Chondrocyte (in vitro differentiated cells): Measurements from ENCODE around the gene SDK2. TPM values are rescaled to one million over a fixed set of nuclear protein-coding genes. Genes with fewer than 3 reads are reported as not detected.
"Not testable (repeated sequence)": the region's sequence is repeated elsewhere in the genome, so short reads cannot be mapped to it uniquely, and the experiment has no call there.

ENCODE experiments used
- DNase-seq: peaks from one replicate; pipeline ENCODE4 v3.0.0; 2021; ENCODE audit warnings: mixed read lengths, low spot score
- H3K27ac Mint-ChIP-seq: one replicate; pipeline ENCODE4 v1.8.0; 2021; ENCODE audit warnings: mild to moderate bottlenecking, moderate library complexity, mixed read lengths; ENCODE audit not compliant: unreplicated experiment
- H3K27me3 Mint-ChIP-seq: 2 replicates; pipeline ENCODE4 v1.8.0; 2021; ENCODE audit warnings: low read depth, mixed read lengths
- H3K36me3 Mint-ChIP-seq: 2 replicates; pipeline ENCODE4 v1.8.0; 2021; ENCODE audit warnings: low read depth, mixed read lengths
- H3K4me1 Mint-ChIP-seq: 2 replicates; pipeline ENCODE4 v1.8.0; 2021; ENCODE audit warnings: low read depth, mild to moderate bottlenecking, mixed read lengths
- H3K4me3 Mint-ChIP-seq: one replicate; pipeline ENCODE4 v1.8.0; 2021; ENCODE audit warnings: mild to moderate bottlenecking, moderate library complexity, mixed read lengths; ENCODE audit not compliant: unreplicated experiment
- H3K9me3 Mint-ChIP-seq: 2 replicates; pipeline ENCODE4 v1.8.0; 2021; ENCODE audit warnings: low read depth, mixed read lengths
- total RNA-seq: library from RNA; stranded (reverse); gene quantifications from 3 replicates; pipeline ENCODE4 v1.2.1, GENCODE V29; 2021
- TF ChIP-seq, protein P1 (sequence below): fragments of 200-600 bp; sonication (generic); IDR thresholded peaks from 2 replicates; pipeline ENCODE4 v1.5.0; 2021; ENCODE audit warnings: antibody characterized with exemption, mild to moderate bottlenecking, moderate library complexity

The SDK2 gene
- total RNA-seq, 1 donor from 2014 or later, result 15.8 TPM

- no peak overlapping the region for H3K4me3 Mint-ChIP-seq
- peaks cover 14% of the 10 kb centered on the region for H3K4me1 Mint-ChIP-seq
- TF ChIP-seq, protein P1, sequence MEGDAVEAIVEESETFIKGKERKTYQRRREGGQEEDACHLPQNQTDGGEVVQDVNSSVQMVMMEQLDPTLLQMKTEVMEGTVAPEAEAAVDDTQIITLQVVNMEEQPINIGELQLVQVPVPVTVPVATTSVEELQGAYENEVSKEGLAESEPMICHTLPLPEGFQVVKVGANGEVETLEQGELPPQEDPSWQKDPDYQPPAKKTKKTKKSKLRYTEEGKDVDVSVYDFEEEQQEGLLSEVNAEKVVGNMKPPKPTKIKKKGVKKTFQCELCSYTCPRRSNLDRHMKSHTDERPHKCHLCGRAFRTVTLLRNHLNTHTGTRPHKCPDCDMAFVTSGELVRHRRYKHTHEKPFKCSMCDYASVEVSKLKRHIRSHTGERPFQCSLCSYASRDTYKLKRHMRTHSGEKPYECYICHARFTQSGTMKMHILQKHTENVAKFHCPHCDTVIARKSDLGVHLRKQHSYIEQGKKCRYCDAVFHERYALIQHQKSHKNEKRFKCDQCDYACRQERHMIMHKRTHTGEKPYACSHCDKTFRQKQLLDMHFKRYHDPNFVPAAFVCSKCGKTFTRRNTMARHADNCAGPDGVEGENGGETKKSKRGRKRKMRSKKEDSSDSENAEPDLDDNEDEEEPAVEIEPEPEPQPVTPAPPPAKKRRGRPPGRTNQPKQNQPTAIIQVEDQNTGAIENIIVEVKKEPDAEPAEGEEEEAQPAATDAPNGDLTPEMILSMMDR, result no peak
- H3K27ac Mint-ChIP-seq, result no peak overlapping the region
- peaks cover 4% of the 10 kb centered on the region for H3K36me3 Mint-ChIP-seq
- H3K27me3 Mint-ChIP-seq, result no peaks in the 10 kb centered on the region
- H3K9me3 Mint-ChIP-seq, result no peaks in the 10 kb centered on the region
- DNase-seq, result no peak
These were observed 308.4 kb downstream of the SDK2 start for GRCh38 chr17:73335591-73336407.

DNA sequence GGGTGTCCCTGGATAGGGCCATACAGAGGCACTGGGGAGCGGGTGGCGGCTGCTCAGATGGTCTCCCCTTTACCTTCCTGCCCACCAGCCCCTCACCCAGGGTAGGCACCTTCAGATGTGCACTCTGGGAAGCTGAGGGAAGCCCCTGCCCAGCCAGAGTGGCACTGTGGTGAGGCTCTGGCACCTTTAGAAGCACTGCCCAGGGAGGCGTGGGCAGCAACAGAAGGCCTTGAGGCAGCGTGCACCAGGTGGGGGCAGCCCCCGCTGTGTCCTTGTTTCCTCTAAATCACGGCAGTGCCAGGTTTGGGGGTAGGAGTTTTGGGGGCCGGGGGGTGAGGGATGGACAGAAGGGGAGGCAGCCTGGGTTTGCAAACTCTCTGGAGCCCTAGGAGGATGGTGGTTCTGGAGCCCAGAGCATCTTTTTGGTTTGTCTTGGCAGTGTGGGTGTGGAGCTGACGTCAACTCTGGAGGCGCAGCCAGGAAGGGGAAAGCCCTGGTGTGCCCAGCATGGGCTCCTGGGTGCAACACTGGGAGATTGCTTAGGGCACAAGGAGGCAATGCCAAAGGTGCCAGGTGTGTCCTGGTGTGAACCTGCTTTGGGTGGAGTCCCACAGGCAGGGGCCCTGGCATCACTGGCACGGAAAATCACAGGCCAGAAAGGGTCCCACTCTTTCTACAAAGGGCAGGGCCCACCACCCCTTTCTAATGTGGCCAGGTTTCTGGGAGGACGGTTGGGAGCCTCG is 309.3 kb downstream of the SDK2 start:
- H3K4me1 Mint-ChIP-seq, result peaks cover 9% of the 10 kb centered on the region
- H3K27ac Mint-ChIP-seq, result no peak overlapping the region
- no peak for DNase-seq
- H3K36me3 Mint-ChIP-seq, result peaks cover 4% of the 10 kb centered on the region
- H3K4me3 Mint-ChIP-seq, result no peak overlapping the region
- H3K9me3 Mint-ChIP-seq, result no peaks in the 10 kb centered on the region
- TF ChIP-seq, protein P1, result no peak
- H3K27me3 Mint-ChIP-seq, result no peaks in the 10 kb centered on the region

DNA sequence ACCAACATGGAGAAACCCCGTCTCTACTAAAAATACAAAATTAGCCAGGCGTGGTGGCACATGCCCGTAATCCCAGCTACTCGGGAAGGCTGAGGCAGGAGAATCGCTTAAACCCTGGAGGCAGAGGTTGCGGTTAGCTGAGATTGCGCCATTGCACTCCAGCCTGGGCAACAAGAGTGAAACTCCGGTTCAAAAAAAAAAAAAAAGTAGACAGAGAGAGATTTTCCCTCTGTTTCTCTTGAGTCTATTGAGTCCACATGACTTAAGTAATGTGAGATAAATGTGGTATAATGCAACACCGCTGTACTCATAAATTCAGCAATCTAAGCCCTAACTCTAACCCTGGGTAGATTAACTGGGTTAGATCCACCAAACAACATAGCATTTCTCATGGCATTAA is 310.8 kb downstream of the SDK2 start:
- H3K4me3 Mint-ChIP-seq, H3K27ac Mint-ChIP-seq, DNase-seq, H3K27me3 Mint-ChIP-seq, H3K36me3 Mint-ChIP-seq, H3K9me3 Mint-ChIP-seq, H3K4me1 Mint-ChIP-seq: not testable (repeated sequence)

GRCh38 chr17:73331060-73331459 is 313.2 kb downstream of the SDK2 start:
- H3K4me1 Mint-ChIP-seq, result no peaks in the 10 kb centered on the region
- no peaks in the 10 kb centered on the region for H3K36me3 Mint-ChIP-seq
- H3K4me3 Mint-ChIP-seq, result no peak overlapping the region
- no peaks in the 10 kb centered on the region for H3K27me3 Mint-ChIP-seq
- DNase-seq, result no peak
- H3K27ac Mint-ChIP-seq, result no peak overlapping the region
- H3K9me3 Mint-ChIP-seq, result no peaks in the 10 kb centered on the region
- TF ChIP-seq, protein P1, result no peak

GRCh38 chr17:73327676-73328075 is 316.6 kb downstream of the SDK2 start:
- H3K9me3 Mint-ChIP-seq, result peaks cover 2% of the 10 kb centered on the region
- H3K4me3 Mint-ChIP-seq, result no peak overlapping the region
- TF ChIP-seq, protein P1, result no peak
- H3K4me1 Mint-ChIP-seq, result peaks cover 9% of the 10 kb centered on the region
- DNase-seq, result no peak
- H3K36me3 Mint-ChIP-seq, result no peaks in the 10 kb centered on the region
- H3K27ac Mint-ChIP-seq, result no peak overlapping the region
- peaks cover 4% of the 10 kb centered on the region for H3K27me3 Mint-ChIP-seq
